KBM-7 (cell line): Measurements from ENCODE around the gene SLC6A6.
"Not testable (repeated sequence)": the region's sequence is repeated elsewhere in the genome, so short reads cannot be mapped to it uniquely, and the experiment has no call there.

Source experiments
- DNase-seq: peaks from one replicate; pipeline ENCODE4 v3.0.0-alpha.2; 2015
- in situ Hi-C: fragments of 300-500 bp; cut with MboI; formaldehyde crosslinking; loops from 2 replicates; pipeline ENCODE4 v1.14.3; 2020; ENCODE audit warnings: low sequenced_read_pairs, low pct_unique_long_range_greater_than_20kb, mixed read lengths

Gene SLC6A6

GRCh38 chr3:14393440-14394106 lies 8.8 kb upstream of the SLC6A6 start:
- DNase-seq: no peak

GRCh38 chr3:14396031-14396692 lies 6.2 kb upstream of the SLC6A6 start:
- DNase-seq: no peak
- in situ Hi-C loops: no loop called here

More at GRCh38 chr3:14393440-14394106, 8.8 kb upstream of the SLC6A6 start:
- in situ Hi-C loops: no loop called here

GRCh38 chr3:14397046-14397445 lies 5.4 kb upstream of the SLC6A6 start:
- in situ Hi-C loops: no loop called here
- DNase-seq: no peak

- in situ Hi-C loops: no loop called here
- no peak for DNase-seq
Observed at GRCh38 chr3:14397531-14397930, 4.9 kb upstream of the SLC6A6 start.

GRCh38 chr3:14397940-14398796 lies 4.2 kb upstream of the SLC6A6 start:
- in situ Hi-C loops: no loop called here
- DNase-seq: no peak

- no peak for DNase-seq
- in situ Hi-C loops: no loop called here
Observed at GRCh38 chr3:14398797-14399106, 3.7 kb upstream of the SLC6A6 start.

GRCh38 chr3:14401692-14402303 lies 608 bp upstream of the SLC6A6 start:
- DNase-seq: no peak
- in situ Hi-C loops: no loop called here

- DNase-seq: peak; percentile 61
- in situ Hi-C loops: no loop called here
Observed at GRCh38 chr3:14403619-14404155, 1.3 kb downstream of the SLC6A6 start.

GRCh38 chr3:14404186-14404585 lies 1.8 kb downstream of the SLC6A6 start:
- no peak for DNase-seq
- in situ Hi-C loops: no loop called here

GRCh38 chr3:14404631-14405359 lies 2.4 kb downstream of the SLC6A6 start:
- in situ Hi-C loops: no loop called here

GRCh38 chr3:14405360-14406238 lies 3.2 kb downstream of the SLC6A6 start:
- in situ Hi-C loops: no loop called here
- DNase-seq: no peak

More at GRCh38 chr3:14404631-14405359, 2.4 kb downstream of the SLC6A6 start:
- peak; percentile 13 for DNase-seq

- in situ Hi-C loops: no loop called here
- DNase-seq: no peak
Observed at GRCh38 chr3:14406336-14406735, 3.9 kb downstream of the SLC6A6 start.

GRCh38 chr3:14406766-14407165 lies 4.4 kb downstream of the SLC6A6 start:
- in situ Hi-C loops: no loop called here
- DNase-seq: no peak

GRCh38 chr3:14407203-14407602 lies 4.8 kb downstream of the SLC6A6 start:
- no peak for DNase-seq
- in situ Hi-C loops: no loop called here

GRCh38 chr3:14409779-14410063 lies 7.3 kb downstream of the SLC6A6 start:
- DNase-seq, in situ Hi-C loops: not testable (repeated sequence)

GRCh38 chr3:14410106-14410502 lies 7.7 kb downstream of the SLC6A6 start:
- DNase-seq: no peak
- in situ Hi-C loops: no loop called here

- in situ Hi-C loops: no loop called here
- peak; percentile 85 for DNase-seq
Observed at GRCh38 chr3:14410503-14411165, 8.2 kb downstream of the SLC6A6 start.

- DNase-seq: no peak
- in situ Hi-C loops: no loop called here
Observed at GRCh38 chr3:14411166-14411526, 8.7 kb downstream of the SLC6A6 start.
